ENCODE results near the gene TMEM116.
"Not testable (repeated sequence)": the region's sequence is repeated elsewhere in the genome, so short reads cannot be mapped to it uniquely, and the experiment has no call there.

Gene TMEM116

GRCh38 chr12:112010415-112011344 is 2.3 kb downstream of the TMEM116 start:
- in situ Hi-C loops (cut with HindIII; ENCODE audit: low sequenced_read_pairs), result loop anchor here (5.0 kb wide), 1 partner anchor 67 kb away; no protein-coding TSS in a partner anchor

DNA sequence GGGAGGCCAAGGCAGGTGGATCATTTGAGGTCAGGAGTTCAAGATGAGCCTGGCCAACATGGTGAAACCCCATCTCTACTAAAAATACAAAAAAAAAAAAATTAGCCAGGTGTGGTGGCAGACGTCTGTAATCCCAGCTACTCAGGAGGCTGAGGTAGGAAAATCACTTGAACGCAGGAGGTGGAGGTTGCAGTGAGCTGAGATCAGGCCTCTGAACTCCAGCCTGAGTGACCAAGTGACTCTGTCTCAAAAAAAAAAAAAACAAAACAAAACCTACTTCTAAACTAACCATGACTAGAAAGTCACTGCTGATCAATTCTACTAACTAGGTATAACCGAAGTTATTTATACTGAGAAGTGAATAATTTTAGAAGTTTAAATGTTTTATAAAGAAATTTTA is 3.4 kb downstream of the TMEM116 start:
- in situ Hi-C loops (cut with HindIII; ENCODE audit: low sequenced_read_pairs), result not testable (repeated sequence)

- in situ Hi-C loops (cut with HindIII; ENCODE audit: low sequenced_read_pairs), result no loop called here
These were observed 4.0 kb downstream of the TMEM116 start for GRCh38 chr12:112008918-112009317.

- in situ Hi-C loops (cut with HindIII; ENCODE audit: low sequenced_read_pairs), result no loop called here
These were observed 5.0 kb downstream of the TMEM116 start for GRCh38 chr12:112007945-112008344.

DNA sequence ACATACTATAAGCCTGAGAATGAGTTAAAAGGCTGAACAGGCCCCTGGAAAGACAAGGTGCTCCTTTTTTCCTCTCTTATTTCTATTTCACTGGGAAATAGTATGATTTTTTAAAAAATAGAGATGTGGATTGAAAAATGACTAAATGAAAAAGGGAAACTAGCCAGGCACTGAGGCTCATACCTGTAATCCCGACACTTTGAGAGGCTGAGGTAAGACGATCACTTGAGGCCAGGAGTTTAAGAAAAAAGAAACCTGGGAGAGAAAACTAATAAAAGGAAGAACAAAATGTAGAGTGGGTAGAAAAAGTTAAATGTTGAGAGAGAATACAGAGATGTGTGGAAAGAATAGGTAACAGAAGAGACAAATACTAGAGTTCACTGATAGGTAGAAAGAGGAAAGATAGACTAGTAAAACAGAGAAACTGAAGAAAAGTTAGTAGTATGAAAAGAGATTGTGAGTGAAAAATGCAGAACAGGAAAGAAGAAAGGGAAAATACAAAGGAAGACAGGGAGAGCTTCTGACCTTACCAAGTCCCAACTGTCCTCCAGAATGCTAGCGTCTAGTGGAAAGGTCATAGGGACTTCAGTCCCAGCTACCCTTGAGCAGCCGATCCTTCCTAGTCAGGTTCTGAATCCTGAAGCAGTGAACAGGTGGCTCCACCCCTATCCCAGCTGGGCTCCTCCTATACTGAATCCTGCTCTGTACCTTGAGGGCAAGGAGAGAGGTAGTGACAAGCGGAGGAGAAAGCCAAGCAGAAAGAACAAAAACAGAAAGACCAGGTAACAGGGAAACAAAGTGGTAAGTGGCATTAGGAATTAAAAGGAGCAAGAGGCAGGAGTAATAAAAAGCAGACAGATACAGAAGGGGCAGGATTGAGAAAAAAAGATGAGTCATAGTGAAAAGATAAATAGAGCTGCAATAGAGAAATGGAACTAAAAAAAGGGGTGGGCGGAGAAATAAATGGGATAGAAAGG is 7.3 kb downstream of the TMEM116 start:
- in situ Hi-C loops (cut with HindIII; ENCODE audit: low sequenced_read_pairs), result no loop called here

- in situ Hi-C loops (cut with HindIII; ENCODE audit: low sequenced_read_pairs), result no loop called here
These were observed 8.9 kb downstream of the TMEM116 start for GRCh38 chr12:112004041-112004440.

DNA sequence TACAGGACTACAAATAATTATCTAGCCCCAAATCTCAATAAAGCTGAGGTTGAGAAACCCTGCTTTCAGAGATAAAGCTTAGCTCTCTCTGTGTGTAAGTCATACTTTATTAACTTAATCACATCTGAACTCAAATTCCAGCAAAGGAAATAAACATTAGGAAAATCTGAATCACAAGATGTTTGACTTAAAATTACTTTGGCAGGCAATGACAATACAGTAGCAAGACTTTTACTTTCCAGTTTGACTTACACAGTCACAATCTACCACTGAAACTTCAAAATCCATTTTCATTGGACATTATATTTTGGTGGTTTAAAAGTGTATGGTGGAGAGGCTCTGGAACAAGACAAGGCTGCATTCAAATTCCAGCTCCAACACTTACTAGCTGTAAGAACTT is 11.4 kb downstream of the TMEM116 start:
- in situ Hi-C loops (cut with HindIII; ENCODE audit: low sequenced_read_pairs), result no loop called here

DNA sequence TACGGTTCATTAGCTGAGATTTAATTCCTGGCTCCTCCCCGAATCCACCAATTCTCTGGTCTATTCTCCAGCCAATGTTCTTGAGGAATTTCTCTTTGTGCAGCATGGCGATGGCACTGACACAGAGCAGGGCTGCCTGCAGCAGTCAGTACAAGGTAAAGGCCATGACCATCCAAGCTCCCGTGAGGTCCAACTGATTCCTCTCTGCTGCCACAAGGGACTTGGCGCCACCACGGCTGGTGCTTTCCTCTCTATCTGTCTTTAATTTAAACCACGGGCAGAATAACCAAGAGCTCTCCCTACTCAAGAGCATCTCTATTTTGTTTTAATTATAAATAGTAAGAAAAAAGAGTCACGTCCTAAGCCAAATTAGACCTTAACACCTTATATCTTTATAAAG is 12.1 kb downstream of the TMEM116 start:
- in situ Hi-C loops (cut with HindIII; ENCODE audit: low sequenced_read_pairs), result no loop called here

DNA sequence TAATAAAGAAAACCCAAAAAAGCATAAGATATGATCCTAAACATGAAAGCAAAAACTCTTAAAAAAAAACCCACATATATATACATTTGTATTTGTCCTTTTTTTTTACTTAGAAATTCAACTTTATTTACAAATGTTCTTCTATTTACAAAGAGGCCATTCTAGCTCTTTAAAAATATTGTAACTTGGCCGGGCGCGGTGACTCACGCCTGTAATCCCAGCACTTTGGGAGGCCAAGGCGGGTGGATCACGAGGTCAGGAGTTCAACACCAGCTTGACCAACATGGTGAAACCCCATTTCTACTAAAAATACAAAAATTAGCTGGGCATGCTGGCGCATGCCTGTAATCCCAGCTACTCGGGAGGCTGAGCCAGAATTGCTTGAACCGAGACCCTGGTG is 13.8 kb downstream of the TMEM116 start:
- in situ Hi-C loops (cut with HindIII; ENCODE audit: low sequenced_read_pairs), result not testable (repeated sequence)

- in situ Hi-C loops (cut with HindIII; ENCODE audit: low sequenced_read_pairs), result no loop called here
These were observed 14.9 kb downstream of the TMEM116 start for GRCh38 chr12:111998015-111998414.

GRCh38 chr12:111997300-111997699 is 15.7 kb downstream of the TMEM116 start:
- in situ Hi-C loops (cut with HindIII; ENCODE audit: low sequenced_read_pairs), result no loop called here

DNA sequence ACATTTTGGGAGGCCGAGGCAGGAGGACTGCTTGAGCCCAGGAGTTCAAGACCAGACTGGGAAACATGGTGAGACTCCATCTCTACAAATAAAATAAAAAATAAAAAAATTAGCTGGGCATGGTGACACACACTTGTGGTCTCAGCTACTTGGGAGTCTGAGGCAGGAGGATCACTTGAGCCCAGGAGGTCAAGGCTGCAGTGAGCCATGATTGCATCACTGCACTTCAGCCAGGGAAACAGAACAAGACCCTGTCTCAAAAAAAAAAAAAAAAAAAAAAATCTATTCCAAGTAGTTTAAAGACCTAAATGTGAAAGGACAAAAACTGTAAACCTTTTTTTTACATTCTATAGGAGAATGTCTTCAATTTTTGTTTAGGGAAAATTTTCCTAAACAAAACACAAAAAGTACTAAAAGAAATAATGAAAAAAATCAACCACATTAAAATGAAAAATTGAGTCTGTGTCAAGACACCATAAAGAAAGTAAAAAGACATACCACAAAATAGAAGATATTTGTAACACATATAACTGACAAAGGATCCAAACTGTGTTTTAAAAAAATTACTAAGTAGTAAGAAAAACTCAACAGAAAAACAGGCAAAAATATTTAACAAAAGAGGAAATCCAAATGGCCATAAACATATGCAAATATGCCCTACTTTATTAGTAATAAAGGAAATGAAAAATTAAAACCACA is 17.0 kb downstream of the TMEM116 start:
- in situ Hi-C loops (cut with HindIII; ENCODE audit: low sequenced_read_pairs), result no loop called here

DNA sequence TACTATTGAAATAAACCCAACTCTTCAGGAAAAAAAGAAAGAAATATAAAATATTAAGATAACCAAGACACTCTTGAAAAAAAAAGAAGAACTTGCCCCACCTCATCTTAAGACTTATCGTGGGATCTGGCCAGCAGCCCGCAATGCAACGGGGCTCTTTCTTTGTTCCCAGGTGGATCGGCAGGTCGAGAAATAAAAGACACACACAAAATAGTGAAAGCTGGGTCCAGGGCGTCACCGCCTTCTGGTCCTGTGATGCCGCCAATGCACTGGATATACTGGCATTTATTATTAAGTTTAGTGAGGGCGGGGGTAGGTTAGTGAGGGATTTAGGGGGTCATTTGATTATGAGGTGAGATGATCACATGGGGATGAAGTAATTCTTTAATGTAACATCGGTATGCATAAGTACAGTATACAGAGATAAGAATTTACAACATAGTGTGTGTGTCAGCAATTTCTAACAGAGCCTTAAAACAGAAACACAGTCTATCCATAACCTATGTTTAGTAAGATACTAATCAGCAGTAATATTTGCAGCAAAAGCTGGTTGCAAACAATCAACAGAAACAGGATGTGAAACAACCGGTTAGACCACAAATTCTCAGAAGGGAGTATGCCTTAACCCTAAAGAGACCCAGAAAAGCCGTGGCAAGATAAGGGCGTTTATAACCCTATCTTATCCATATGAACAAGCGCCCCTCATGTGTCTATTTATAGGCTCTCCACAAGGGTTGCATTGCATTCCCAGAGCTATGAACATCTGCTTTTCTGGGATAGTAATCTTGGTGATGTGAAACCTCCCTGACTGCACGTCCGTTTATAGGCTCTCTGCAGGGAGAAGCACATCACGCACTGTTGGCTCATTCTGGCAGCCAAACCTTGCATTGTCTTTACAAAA is 18.5 kb downstream of the TMEM116 start:
- in situ Hi-C loops (cut with HindIII; ENCODE audit: low sequenced_read_pairs), result not testable (repeated sequence)

DNA sequence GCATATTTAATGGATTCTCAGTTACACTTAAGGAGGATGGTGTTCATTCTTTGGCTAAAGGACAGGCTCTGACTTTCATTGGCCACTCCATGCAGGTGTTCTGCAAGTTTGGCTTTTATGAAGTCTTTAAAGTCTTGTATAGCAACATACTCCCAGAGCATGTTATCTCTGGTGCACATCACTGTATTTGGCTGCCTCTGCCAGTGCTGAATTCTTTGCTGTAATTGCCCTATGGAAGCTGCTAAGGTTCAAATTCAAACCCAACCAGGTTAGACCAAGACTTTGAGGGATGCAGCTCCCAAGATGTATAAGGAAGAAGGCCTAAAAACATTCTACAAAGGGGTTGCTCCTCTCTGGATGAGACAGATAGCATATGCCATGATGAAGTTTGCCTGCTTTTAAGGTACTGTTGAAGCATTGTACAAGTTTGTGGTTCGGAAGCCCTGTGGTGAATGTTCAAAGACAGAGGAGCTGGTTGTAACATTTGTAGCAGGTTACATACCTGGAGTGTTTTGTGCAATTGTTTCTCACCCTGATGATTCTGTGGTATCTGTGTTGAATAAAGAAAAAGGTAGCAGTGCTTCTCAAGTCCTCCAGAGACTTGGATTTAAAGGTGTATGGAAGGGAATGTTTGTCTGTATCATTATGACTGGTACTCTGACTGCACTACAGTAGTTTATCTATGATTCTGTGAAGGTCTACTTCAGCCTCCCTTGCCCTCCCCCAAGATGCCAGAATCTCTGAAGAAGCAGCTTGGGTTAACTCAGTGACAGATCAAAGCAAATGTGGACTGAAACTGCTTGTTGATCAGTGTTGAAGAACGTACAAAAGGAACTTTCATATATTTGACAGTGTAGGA is 19.4 kb downstream of the TMEM116 start:
- in situ Hi-C loops (cut with HindIII; ENCODE audit: low sequenced_read_pairs), result no loop called here

DNA sequence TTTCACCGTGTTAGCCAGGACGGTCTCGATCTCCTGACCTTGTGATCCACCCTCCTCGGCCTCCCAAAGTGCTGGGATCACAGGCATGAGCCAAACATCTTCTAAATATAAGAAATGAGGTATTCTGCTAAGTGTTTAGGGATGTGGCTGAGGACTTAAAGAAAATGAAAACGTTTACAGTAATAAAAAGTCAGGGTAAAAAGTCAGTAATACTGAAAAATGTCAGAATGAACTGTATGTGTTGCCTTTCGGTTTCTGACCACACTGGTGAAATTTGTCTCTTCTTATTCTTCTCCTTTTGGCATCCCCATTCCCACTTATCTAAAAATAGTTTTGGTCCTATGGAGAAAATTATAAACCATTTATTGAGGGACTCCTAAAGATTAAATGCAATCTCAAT is 20.5 kb downstream of the TMEM116 start:
- in situ Hi-C loops (cut with HindIII; ENCODE audit: low sequenced_read_pairs), result no loop called here

GRCh38 chr12:111991946-111992345 is 21.0 kb downstream of the TMEM116 start:
- in situ Hi-C loops (cut with HindIII; ENCODE audit: low sequenced_read_pairs), result no loop called here

DNA sequence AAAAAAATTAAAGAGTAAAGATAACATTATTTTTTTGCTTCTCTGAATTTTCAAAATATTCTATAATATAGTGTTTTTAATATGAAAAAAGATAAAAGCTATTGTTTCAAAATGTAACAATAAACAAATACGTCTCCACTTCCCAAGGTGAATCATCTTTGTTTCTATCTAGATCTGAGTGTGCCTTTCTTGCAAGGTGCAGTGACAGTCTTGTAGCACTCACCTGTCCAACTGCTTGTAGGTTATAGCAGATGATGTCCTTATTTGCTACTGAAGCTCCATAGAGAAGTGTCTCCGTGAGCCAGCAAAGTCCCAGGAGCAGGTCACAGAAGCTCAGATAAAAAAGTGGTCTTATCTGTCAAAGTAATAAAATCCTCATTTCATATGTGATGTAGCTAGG is 21.4 kb downstream of the TMEM116 start:
- in situ Hi-C loops (cut with HindIII; ENCODE audit: low sequenced_read_pairs), result no loop called here

GRCh38 chr12:111984820-111985219 is 28.1 kb downstream of the TMEM116 start:
- in situ Hi-C loops (cut with HindIII; ENCODE audit: low sequenced_read_pairs), result no loop called here

DNA sequence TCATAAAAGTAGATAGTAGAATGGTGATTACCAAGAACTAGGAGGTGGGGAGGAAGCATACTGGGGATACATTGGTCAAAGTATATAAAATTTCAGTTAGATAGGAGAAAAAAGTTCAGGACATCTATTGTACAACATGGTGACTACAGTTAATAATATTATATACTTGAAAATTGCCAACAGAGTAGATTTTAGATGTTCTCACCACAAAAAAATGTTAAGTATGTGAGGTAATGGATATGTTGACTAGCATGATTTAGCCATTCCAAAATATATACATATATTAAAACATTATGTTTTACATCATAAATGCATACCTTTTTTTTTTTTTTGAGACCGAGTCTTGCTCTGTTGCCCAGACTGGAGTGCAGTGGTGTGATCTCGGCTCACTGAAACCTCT is 31.0 kb downstream of the TMEM116 start:
- in situ Hi-C loops (cut with HindIII; ENCODE audit: low sequenced_read_pairs), result no loop called here
